ENCODE data around the gene OR2T8.

The OR2T8 gene

DNA sequence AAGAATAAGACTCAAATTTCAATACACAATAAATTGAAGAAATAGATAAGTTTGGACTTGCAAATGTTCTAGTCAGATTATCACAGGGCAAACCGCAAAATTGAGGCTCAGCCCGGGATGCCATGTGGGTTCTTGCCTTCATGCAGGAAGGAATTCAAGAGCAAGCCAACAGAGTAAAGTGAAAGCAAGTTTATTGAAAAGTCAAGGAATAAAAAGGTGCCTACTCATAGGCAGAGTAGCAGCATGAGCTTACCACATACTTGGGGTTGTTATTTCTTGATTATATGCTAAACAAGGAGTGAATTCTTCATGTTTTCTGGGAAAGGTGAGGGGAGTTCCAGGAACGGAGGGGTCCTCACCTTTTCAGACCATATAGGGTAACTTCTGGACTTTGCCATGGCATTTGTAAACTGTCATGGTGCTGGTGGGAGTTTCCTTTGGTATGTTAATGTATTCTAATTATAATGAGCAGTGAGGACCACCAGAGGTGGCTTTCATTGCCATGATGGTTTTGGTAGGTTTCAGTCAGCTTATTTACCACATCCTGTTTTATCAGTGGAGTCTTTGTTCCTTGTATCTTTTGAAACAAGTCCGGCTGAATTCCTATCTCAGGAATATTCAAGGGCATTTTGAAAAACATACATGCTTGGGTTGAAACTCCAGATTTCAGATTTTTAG is 43.0 kb downstream of the OR2T8 start:
- no peak for DNase-seq

DNA sequence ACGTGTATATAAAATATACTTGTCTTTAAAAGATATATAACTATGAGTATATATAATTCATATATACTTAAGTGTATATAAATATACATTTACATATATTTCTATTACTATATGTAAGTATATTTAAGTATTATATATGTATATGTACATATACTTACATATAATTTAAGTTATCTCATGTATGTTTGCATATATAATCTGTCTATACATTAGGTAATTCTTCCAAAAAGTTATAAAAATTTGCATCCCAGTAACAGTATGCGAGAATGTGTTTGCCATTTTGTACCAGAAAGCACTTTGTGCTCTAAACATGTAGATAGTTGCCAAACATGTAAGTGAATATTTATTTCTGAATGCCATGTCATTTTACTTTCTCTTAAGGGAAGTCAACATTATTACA is 44.9 kb downstream of the OR2T8 start, which contains the start of gene OR2AK2:
OR2AK2 (plus strand) TSS at position 301 of the 400 bp plus-strand sequence. CDS start 144 bp downstream, outside the sequence.
- no peak for DNase-seq

DNA sequence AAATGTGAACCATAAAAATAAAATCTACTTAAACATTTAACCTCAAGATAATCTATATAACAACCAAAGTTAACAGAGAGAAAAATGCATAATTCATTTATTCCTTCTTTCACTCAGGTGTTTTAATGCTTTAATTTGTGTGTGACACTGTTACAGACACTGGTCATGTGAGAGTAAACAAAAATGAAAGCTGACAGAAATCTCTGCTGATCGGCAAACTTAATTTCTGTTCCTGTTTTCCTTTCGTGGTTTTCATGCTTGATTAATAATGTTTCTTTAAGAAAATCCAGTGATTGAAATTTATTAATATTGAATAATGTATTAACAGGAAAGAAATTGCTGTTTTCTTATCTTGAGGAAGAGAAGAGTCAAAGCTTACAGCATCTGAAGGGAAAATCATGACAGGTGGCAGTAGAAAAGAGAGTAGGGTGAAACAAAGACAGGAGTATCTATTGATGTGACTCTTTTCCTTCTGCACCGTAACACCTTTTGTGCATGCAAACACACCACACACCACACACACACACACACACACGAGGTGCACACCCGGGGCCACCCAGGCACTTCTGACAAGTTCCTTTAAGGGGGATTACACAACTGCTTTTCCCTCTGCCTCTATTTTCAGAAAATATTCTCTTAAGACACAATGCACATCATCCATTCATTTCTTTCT is 46.6 kb downstream of the OR2T8 start:
- no peak for DNase-seq
